Sigmoid colon (tissue), 3 donors: Measurements from ENCODE around the gene ZC3H11A.

Source experiments
- CTCF ChIP-seq, 4 experiments: fragments of 450-650 bp in 3 of 4; fragments of 200-600 bp in 1 of 4; IDR thresholded peaks; one replicate each; pipeline ENCODE4 v1.5.1; 2016 to 2019; ENCODE audit warnings: antibody characterized with exemption in 4 of 4, mild to moderate bottlenecking in 3 of 4, moderate library complexity in 2 of 4
- POLR2A ChIP-seq, 2 donors: fragments of 450-650 bp; IDR thresholded peaks; one replicate each; pipeline ENCODE4 v1.6.1; 2016; ENCODE audit warnings: antibody characterized with exemption in 2 of 2, mild to moderate bottlenecking in 2 of 2, moderate library complexity in 2 of 2

- no peak for TF ChIP-seq CTCF (IDR thresholded peaks at IDR 0.05)
- TF ChIP-seq POLR2A (IDR thresholded peaks at IDR 0.05), result no peak
These were observed 4.5 kb downstream of the ZC3H11A start for GRCh38 chr1:203799971-203800370.
